ENCODE data around the gene FAIM2.

GRCh38 chr12:49846032-49846431, 57.7 kb downstream of the FAIM2 start:
- TF ChIP-seq HDGF (IDR thresholded peaks at IDR 0.05; ENCODE audit: borderline replicate concordance) (no peak), ARNT (IDR thresholded peaks at IDR 0.05) (no peak), FOXM1 (IDR thresholded peaks at IDR 0.05; ENCODE audit: borderline replicate concordance) (no peak), SP1 (IDR thresholded peaks at IDR 0.05) (no peak), LEF1 (IDR thresholded peaks at IDR 0.05; ENCODE audit: borderline replicate concordance) (no peak), FOXK2 (IDR thresholded peaks at IDR 0.05) (no peak), L3MBTL2 (conservative IDR thresholded peaks at IDR 0.05) (no peak), FOXA1 (IDR thresholded peaks at IDR 0.05) (no peak), NFRKB (IDR thresholded peaks at IDR 0.05) (no peak), ELF4 (IDR thresholded peaks at IDR 0.05) (no peak), BHLHE40 (IDR thresholded peaks at IDR 0.05; ENCODE audit: borderline replicate concordance) (no peak), SUZ12 (IDR thresholded peaks at IDR 0.05) (no peak), ZNF384 (IDR thresholded peaks at IDR 0.05) (no peak)

All from HEK293T (cell line).